Tibial artery (tissue), 4 donors: ENCODE data around the gene TMEM132C.

Experiments
- DNase-seq, 2 donors: peaks; one replicate each; pipeline ENCODE4 v3.0.0-alpha.2; 2019
- H3K27ac ChIP-seq, 2 donors: fragments of 200-600 bp; sonication (generic) in 1 of 2; 1 replicate in 1 of 2; 2 replicates in 1 of 2; pipeline ENCODE4 v1.5.1; 2018 to 2019; ENCODE audit warnings: mild to moderate bottlenecking in 1 of 2
- H3K27me3 ChIP-seq, 2 donors: fragments of 200-600 bp; sonication (generic) in 1 of 2; one replicate each; pipeline versions ENCODE4 v1.5.1 to v1.6.0; 2016 to 2019
- H3K36me3 ChIP-seq, 3 donors: fragments of 200-600 bp; sonication (generic) in 2 of 3; one replicate each; pipeline ENCODE4 v1.5.1; 2016 to 2019; ENCODE audit warnings: mild to moderate bottlenecking in 2 of 3
- H3K4me1 ChIP-seq, 4 donors: fragments of 200-600 bp; sonication (generic) in 2 of 4; 1 replicate in 3 of 4; 2 replicates in 1 of 4; pipeline ENCODE4 v1.5.1; 2016 to 2019
- H3K4me3 ChIP-seq, 2 donors: fragments of 200-600 bp; sonication (generic) in 1 of 2; 1 replicate in 1 of 2; 2 replicates in 1 of 2; pipeline ENCODE4 v1.5.1; 2018 to 2019; ENCODE audit warnings: mild to moderate bottlenecking in 2 of 2
- H3K9me3 ChIP-seq, 3 donors: fragments of 200-600 bp; sonication (generic) in 1 of 3; one replicate each; pipeline ENCODE4 v1.5.1; 2016 to 2019
- intact Hi-C: fragments of 100-400 bp; cut with DNase I; formaldehyde crosslinking; loops from one replicate; pipeline ENCODE4 v1.15.0; 2023; ENCODE audit warnings: low total_unique reads
- TF ChIP-seq, protein P1 (sequence below), 2 experiments: fragments of 200-600 bp in 1 of 2; fragments of 450-650 bp in 1 of 2; IDR thresholded peaks; one replicate each; pipeline ENCODE4 v1.5.1; 2017 to 2019; ENCODE audit warnings: antibody characterized with exemption in 2 of 2, mild to moderate bottlenecking in 1 of 2, moderate library complexity in 1 of 2

TMEM132C gene

DNA sequence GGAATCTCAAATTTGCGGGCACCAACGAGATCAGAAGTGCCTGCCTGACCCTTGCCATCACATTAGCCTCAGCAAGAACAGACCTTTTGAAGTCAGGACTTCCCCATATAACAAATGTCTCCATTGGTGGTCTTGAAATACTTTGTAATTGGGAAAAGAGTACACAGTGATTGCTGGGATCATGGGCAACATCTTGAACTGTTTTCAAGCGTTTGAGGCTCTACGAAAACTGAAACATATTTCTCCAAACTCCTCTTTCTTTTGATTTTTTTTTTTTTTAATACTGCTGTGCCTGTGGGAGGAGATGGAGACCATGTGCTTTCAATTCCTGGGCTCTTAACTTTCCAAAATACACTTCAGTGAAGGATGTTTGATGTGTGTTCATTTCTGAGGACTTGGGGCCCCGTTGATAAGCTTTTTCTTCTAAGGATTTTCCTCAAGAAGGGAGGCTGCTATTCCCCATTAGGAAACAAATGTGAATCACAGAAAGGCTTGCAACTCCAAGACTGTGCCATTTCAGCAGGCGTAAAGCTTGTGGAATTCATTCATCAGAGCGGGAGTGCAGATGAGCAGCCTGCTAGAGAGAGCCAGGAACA lies 94.5 kb downstream of the TMEM132C start:
- Histone ChIP-seq H3K27ac (no peak overlapping the region), H3K36me3 (no peaks in the 10 kb centered on the region), H3K27me3 (peaks cover 0 to 17% of the 10 kb centered on the region in 2 donors), H3K4me3 (no peak overlapping the region), H3K9me3 (no peaks in the 10 kb centered on the region), H3K4me1 (peaks cover 0 to 9% (median 5%) of the 10 kb centered on the region in 4 donors)
- intact Hi-C loops = no loop called here
- DNase-seq = no peak
- TF ChIP-seq, protein P1, sequence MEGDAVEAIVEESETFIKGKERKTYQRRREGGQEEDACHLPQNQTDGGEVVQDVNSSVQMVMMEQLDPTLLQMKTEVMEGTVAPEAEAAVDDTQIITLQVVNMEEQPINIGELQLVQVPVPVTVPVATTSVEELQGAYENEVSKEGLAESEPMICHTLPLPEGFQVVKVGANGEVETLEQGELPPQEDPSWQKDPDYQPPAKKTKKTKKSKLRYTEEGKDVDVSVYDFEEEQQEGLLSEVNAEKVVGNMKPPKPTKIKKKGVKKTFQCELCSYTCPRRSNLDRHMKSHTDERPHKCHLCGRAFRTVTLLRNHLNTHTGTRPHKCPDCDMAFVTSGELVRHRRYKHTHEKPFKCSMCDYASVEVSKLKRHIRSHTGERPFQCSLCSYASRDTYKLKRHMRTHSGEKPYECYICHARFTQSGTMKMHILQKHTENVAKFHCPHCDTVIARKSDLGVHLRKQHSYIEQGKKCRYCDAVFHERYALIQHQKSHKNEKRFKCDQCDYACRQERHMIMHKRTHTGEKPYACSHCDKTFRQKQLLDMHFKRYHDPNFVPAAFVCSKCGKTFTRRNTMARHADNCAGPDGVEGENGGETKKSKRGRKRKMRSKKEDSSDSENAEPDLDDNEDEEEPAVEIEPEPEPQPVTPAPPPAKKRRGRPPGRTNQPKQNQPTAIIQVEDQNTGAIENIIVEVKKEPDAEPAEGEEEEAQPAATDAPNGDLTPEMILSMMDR (IDR thresholded peaks at IDR 0.05) = no peak

DNA sequence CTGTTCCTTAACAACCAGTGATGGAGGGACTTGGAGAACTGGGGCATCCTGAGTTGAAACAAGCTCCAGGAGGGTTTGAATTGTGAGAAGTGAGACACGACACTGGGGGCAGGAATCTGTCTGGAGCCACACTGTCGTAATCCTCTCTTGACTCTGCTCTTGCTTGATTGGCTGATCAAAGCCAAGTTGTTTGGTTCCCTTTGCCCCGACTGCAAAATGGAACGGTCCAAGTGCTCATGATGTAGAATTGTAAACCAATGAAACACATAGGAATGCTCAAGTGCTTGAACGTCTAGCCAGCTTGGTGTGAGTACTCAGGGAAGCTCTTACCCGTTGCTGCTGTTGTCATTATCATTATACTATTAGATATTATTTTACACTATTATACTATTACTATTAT lies 98.1 kb downstream of the TMEM132C start:
- TF ChIP-seq, protein P1 (IDR thresholded peaks at IDR 0.05) = no peak

DNA sequence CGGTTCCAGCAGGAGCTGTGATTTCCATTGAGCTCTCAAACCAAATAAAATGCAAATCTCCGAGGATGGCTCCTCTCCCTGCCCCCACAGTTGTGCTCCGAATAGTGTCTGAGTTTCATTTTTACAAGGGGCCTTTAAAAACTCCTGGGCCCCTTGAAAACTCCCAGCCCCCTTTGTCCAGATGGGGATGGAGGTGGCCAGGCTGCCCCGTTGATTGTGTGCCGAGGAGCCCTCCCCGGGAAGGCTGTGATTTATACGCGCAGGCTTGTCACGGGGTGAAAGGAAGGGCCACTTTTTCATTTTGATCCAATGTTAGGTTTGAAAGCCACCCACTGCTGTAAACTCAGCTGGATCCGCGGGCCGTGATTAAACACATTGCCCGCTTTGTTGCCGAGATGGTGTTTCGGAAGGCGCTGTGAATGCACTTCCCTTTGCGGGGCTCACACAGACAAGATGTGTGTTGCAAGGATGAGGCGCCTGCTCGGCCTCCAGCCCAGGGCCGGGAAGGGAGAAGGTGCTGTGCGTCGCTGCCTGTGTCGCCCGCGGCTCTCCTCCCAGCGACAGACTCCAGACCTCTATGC lies 98.8 kb downstream of the TMEM132C start:
- no peak overlapping the region for H3K27ac ChIP-seq
- no peaks in the 10 kb centered on the region for H3K36me3 ChIP-seq
- no peak for DNase-seq
- TF ChIP-seq, protein P1 (IDR thresholded peaks at IDR 0.05) = no peak
- H3K4me1 ChIP-seq = peaks cover 0 to 9% (median 5%) of the 10 kb centered on the region in 4 donors
- H3K4me3 ChIP-seq = peak overlapping the region; percentile 26 to 41
- intact Hi-C loops = no loop called here
- peaks cover 0 to 22% of the 10 kb centered on the region in 2 donors for H3K27me3 ChIP-seq
- H3K9me3 ChIP-seq = no peaks in the 10 kb centered on the region

More for the DNA sequence above, 98.1 kb downstream of the TMEM132C start:
- DNase-seq = no peak
- Histone ChIP-seq H3K27ac (no peak overlapping the region), H3K4me1 (peaks cover 0 to 9% (median 5%) of the 10 kb centered on the region in 4 donors), H3K36me3 (no peaks in the 10 kb centered on the region), H3K27me3 (peaks cover 0 to 22% of the 10 kb centered on the region in 2 donors), H3K9me3 (no peaks in the 10 kb centered on the region), H3K4me3 (no peak overlapping the region)
- intact Hi-C loops = no loop called here

DNA sequence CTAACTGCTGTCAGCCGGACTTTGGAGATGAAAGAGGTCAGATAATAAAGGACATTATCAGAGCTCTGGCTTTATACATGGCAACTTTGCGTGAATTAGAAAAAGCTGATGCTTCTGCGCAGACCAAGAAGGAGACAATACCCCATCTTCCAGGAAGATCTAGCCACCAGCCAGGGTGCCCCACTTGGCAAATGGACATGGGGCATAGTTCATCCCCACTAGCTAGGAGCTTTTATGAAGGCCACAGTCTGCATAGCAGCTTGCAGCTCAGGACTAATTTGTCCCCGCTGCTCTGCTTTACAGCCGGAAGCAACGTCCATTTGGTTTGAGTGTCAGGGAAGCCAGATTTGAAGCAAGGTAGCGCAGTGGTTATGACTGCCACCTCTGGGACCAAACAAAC lies 101.0 kb downstream of the TMEM132C start:
- TF ChIP-seq, protein P1 (IDR thresholded peaks at IDR 0.05) = no peak
- H3K36me3 ChIP-seq = no peaks in the 10 kb centered on the region
- peaks cover 0 to 9% (median 5%) of the 10 kb centered on the region in 4 donors for H3K4me1 ChIP-seq
- no peak for DNase-seq
- H3K9me3 ChIP-seq = no peaks in the 10 kb centered on the region
- no peak overlapping the region for H3K27ac ChIP-seq
- H3K27me3 ChIP-seq = peaks cover 0 to 22% of the 10 kb centered on the region in 2 donors
- no peak overlapping the region for H3K4me3 ChIP-seq
- intact Hi-C loops = no loop called here

DNA sequence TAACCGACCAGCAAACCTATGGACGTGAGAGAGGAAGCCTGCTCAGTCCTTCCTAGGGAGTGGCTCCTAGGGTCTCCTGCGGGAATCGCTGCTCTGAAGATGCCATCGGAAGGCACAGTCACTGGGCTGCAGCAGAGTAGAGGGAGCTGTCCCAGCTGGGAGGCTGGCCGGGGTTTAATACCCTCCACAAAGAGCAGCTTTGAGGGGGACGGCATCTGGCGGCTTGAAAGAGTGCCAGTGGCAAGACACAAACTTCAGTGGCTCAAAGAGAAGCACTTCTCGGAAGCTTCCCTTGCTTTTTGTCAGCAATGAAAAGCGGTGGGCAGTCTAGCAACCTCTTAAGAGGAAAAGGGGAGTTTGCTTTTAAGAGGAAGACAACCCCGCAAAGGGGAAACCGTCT lies 114.6 kb downstream of the TMEM132C start:
- TF ChIP-seq, protein P1 (IDR thresholded peaks at IDR 0.05) = no peak
- peaks cover 0 to 7% of the 10 kb centered on the region in 2 donors for H3K27me3 ChIP-seq
- H3K4me3 ChIP-seq = no peak overlapping the region
- no peaks in the 10 kb centered on the region for H3K36me3 ChIP-seq
- no peaks in the 10 kb centered on the region for H3K4me1 ChIP-seq
- DNase-seq = no peak
- no peak overlapping the region for H3K27ac ChIP-seq
- intact Hi-C loops = no loop called here
- no peaks in the 10 kb centered on the region for H3K9me3 ChIP-seq
